Measurements from ENCODE around the gene MATCAP1.

MATCAP1 gene

GRCh38 chr16:67155295-67156142 lies 28.2 kb downstream of the MATCAP1 start:
- peak; percentile 55 to 84 for DNase-seq

GRCh38 chr16:67154578-67155294 lies 29.0 kb downstream of the MATCAP1 start:
- DNase-seq: peak in 1 of 2 experiments; percentile 37

GRCh38 chr16:67151431-67152097 lies 32.2 kb downstream of the MATCAP1 start:
- DNase-seq: no peak

- peak; percentile 76 to 85 for DNase-seq
These were observed 32.8 kb downstream of the MATCAP1 start, which contains the start of gene B3GNT9 for GRCh38 chr16:67150833-67151396. B3GNT9 (minus strand) TSS chr16:67150998; CDS start chr16:67150485, 513 bp downstream.

- peak; percentile 44 to 69 for DNase-seq
These were observed 33.5 kb downstream of the MATCAP1 start for GRCh38 chr16:67150047-67150832.

GRCh38 chr16:67149276-67150046 lies 34.3 kb downstream of the MATCAP1 start:
- no peak for DNase-seq

GRCh38 chr16:67148656-67149275 lies 35.0 kb downstream of the MATCAP1 start:
- DNase-seq: no peak

GRCh38 chr16:67148221-67148620 lies 35.5 kb downstream of the MATCAP1 start:
- no peak for DNase-seq

- DNase-seq: no peak
These were observed 36.2 kb downstream of the MATCAP1 start for GRCh38 chr16:67147437-67148140.

- no peak for DNase-seq
These were observed 37.0 kb downstream of the MATCAP1 start for GRCh38 chr16:67146523-67147357.

- DNase-seq: no peak
These were observed 38.0 kb downstream of the MATCAP1 start for GRCh38 chr16:67145746-67146145.

- DNase-seq: no peak
These were observed 38.8 kb downstream of the MATCAP1 start for GRCh38 chr16:67144943-67145342.

- no peak for DNase-seq
These were observed 41.4 kb downstream of the MATCAP1 start for GRCh38 chr16:67142342-67142741.

GRCh38 chr16:67141391-67141790 lies 42.4 kb downstream of the MATCAP1 start:
- DNase-seq: no peak

GRCh38 chr16:67137605-67138004 lies 46.2 kb downstream of the MATCAP1 start:
- DNase-seq: peak in 1 of 2 experiments; percentile 67

GRCh38 chr16:67129422-67129821 lies 54.3 kb downstream of the MATCAP1 start:
- DNase-seq: no peak

GRCh38 chr16:67128887-67129286 lies 54.9 kb downstream of the MATCAP1 start:
- no peak for DNase-seq

GRCh38 chr16:67128417-67128816 lies 55.3 kb downstream of the MATCAP1 start:
- DNase-seq: no peak

All from NCI-H524 (cell line).